ENCODE measurements around the gene GKAP1. TPM values are rescaled to one million over a fixed set of nuclear protein-coding genes. Genes with fewer than 3 reads are reported as not detected.

The GKAP1 gene
- total and polyA plus RNA-seq, 2 donors (not counting 3 experiments of a cell fraction or from before 2014, with no cell fraction given): 1.3 to 2.5 TPM

GRCh38 chr9:83794051-83794450, 23.5 kb downstream of the GKAP1 start:
- Histone ChIP-seq H3K4me3 (replicated peaks in 1 of 3; ENCODE audit: insufficient read depth in 1 of 3, low read depth in 1 of 3, low read length in 3 of 3) (no peak overlapping the region), H3K36me3 (ENCODE audit: control insufficient read depth in 2 of 2, extremely low read depth in 1 of 2, insufficient read depth in 2 of 2, low read length in 2 of 2) (no peaks in the 10 kb centered on the region), H4K20me1 (replicated peaks; ENCODE audit: control insufficient read depth, extremely low read depth, insufficient read depth, low read length) (no peaks in the 10 kb centered on the region), H3K9me3 (replicated peaks; ENCODE audit: control insufficient read depth, insufficient read depth, low read length) (no peaks in the 10 kb centered on the region), H3K9me1 (replicated peaks; ENCODE audit: control insufficient read depth, extremely low read depth, insufficient read depth, low read length) (no peaks in the 10 kb centered on the region), H3K4me2 (ENCODE audit: insufficient read depth, low read length) (no peak overlapping the region), H3K27ac (ENCODE audit: insufficient read depth, low read depth, low read length) (no peak overlapping the region), H3K79me2 (ENCODE audit: control insufficient read depth, insufficient read depth, low read length) (no peaks in the 10 kb centered on the region), H3K4me1 (ENCODE audit: control insufficient read depth, extremely low read depth, insufficient read depth, low read length) (no peaks in the 10 kb centered on the region), H3K27me3 (ENCODE audit: control insufficient read depth in 2 of 2, insufficient read depth in 2 of 2, low read length in 2 of 2) (no peaks in the 10 kb centered on the region), H3K9ac (replicated peaks; ENCODE audit: extremely low read depth, insufficient read depth, low read length) (no peak overlapping the region), H2AFZ (ENCODE audit: low read depth, low read length) (no peak overlapping the region)
- FAIRE-seq: no peak
- DNase-seq (ENCODE audit: low read depth, low spot score): no peak
- dilution Hi-C loops (cut with MboI; ENCODE audit: extremely low pct_ligation_motif_present, low sequenced_read_pairs) (no loop called here), intact Hi-C loops (cut with micrococcal nuclease) (no loop called here)
- BruUV-seq (replicated peaks): no TSS peak
- ChIA-PET POLR2A (no interaction called here), CTCF (no interaction called here)
- TF ChIP-seq MYC (IDR thresholded peaks at IDR 0.05; ENCODE audit: low read depth, low read length): no peak
- no peak for TF ChIP-seq GATA2 (IDR thresholded peaks at IDR 0.05; ENCODE audit: insufficient read depth, insufficient read length, low read depth, low read length)
- TF ChIP-seq CTCF (IDR thresholded peaks at IDR 0.05; ENCODE audit: extremely low read depth in 1 of 2, insufficient read depth in 1 of 2, low read depth in 1 of 2, low read length in 2 of 2): no peak
- TF ChIP-seq FOS (IDR thresholded peaks at IDR 0.05; ENCODE audit: borderline replicate concordance, insufficient read depth, low read length): no peak
- TF ChIP-seq JUN (IDR thresholded peaks at IDR 0.05; ENCODE audit: borderline replicate concordance, insufficient read depth, insufficient read length, low read depth): no peak
- no peak for TF ChIP-seq POLR2A (IDR thresholded peaks at IDR 0.05; ENCODE audit: low read depth, low read length)
- TF ChIP-seq POLR2AphosphoS5 (IDR thresholded peaks at IDR 0.05; ENCODE audit: insufficient read depth, low read depth, low read length): no peak
- no peak for TF ChIP-seq MAX (IDR thresholded peaks at IDR 0.05; ENCODE audit: insufficient read depth, insufficient read length)
- TF ChIP-seq EZH2 (IDR thresholded peaks at IDR 0.05; ENCODE audit: borderline replicate concordance, low read depth, low read length, severe bottlenecking): no peak
